IMR-90 (cell line): ENCODE measurements around the gene TBC1D16. TPM values are rescaled to one million over a fixed set of nuclear protein-coding genes. Genes with fewer than 3 reads are reported as not detected.

Experiments used
- ATAC-seq: fragments of 200-7000 bp; cut with Tn5 transposase; 2 replicates; pipeline ENCODE4 v1.9.1; 2020; ENCODE audit warnings: low read depth, mild to moderate bottlenecking, moderate library complexity
- BruUV-seq: library from RNA; stranded (reverse); fragments of 400-500 nt; replicated peaks from 2 replicates; lab custom pipeline; 2021; lab: Mats Ljungman, UMichigan
- CTCF ChIA-PET: fragments of 300-600 bp; formaldehyde crosslinking; extraction: SDS; loops from one replicate; lab custom pipeline; 2021; ENCODE audit warnings: antibody characterized with exemption; lab: Yijun Ruan, JAX
- POLR2A ChIA-PET: fragments of 300-600 bp; sonication (Branson Sonifier 250); formaldehyde crosslinking; loops from one replicate; lab custom pipeline; 2022; ENCODE audit warnings: antibody characterized with exemption; ENCODE audit not compliant: unreplicated experiment; lab: Charles Lee
- DNase-seq: peaks from one replicate; pipeline ENCODE4 v3.0.0; 2013
- H2AFZ ChIP-seq: replicated peaks from 2 replicates; pipeline ENCODE3; 2013; ENCODE audit warnings: low read length, mild to moderate bottlenecking; ENCODE audit not compliant: poor library complexity
- H2AK5ac ChIP-seq: 2 replicates; pipeline ENCODE4 v1.6.1; 2013; ENCODE audit warnings: low read depth, low read length, inconsistent platforms
- H2AK9ac ChIP-seq: replicated peaks from 2 replicates; pipeline ENCODE3; 2013; ENCODE audit warnings: mild to moderate bottlenecking, low read depth, low read length, moderate library complexity; ENCODE audit not compliant: poor library complexity
- H2BK120ac ChIP-seq: 2 replicates; pipeline ENCODE4 v1.6.1; 2013; ENCODE audit warnings: low read depth, low read length, inconsistent platforms
- H2BK15ac ChIP-seq: 3 replicates; pipeline ENCODE4 v1.6.1; 2013; ENCODE audit warnings: low read depth, low read length, inconsistent platforms
- H2BK20ac ChIP-seq: 2 replicates; pipeline ENCODE4 v1.6.1; 2013; ENCODE audit warnings: low read depth, mild to moderate bottlenecking, inconsistent platforms, low read length, moderate library complexity
- H2BK5ac ChIP-seq: 2 replicates; pipeline ENCODE4 v1.6.1; 2013; ENCODE audit warnings: mild to moderate bottlenecking, low read depth, low read length, inconsistent platforms; ENCODE audit not compliant: poor library complexity, severe bottlenecking
- H3K14ac ChIP-seq: replicated peaks from 2 replicates; pipeline ENCODE4 v1.6.1; 2013; ENCODE audit warnings: low read depth, low read length, inconsistent platforms
- H3K18ac ChIP-seq: 2 replicates; pipeline ENCODE4 v1.6.1; 2013; ENCODE audit warnings: low read depth, low read length, control low read depth
- H3K23ac ChIP-seq: 2 replicates; pipeline ENCODE4 v1.6.1; 2013; ENCODE audit warnings: low read depth, low read length, inconsistent platforms
- H3K27ac ChIP-seq: 2 replicates; pipeline ENCODE4 v1.5.1; 2013; ENCODE audit warnings: mild to moderate bottlenecking, control low read depth, low read length; ENCODE audit not compliant: insufficient read depth
- H3K27me3 ChIP-seq: 2 replicates; pipeline ENCODE4 v1.6.1; 2013; ENCODE audit warnings: low read length; ENCODE audit not compliant: control insufficient read depth, insufficient read depth
- H3K36me3 ChIP-seq: 2 replicates; pipeline ENCODE4 v1.6.1; 2013; ENCODE audit warnings: low read length, mixed read lengths; ENCODE audit not compliant: control insufficient read depth, insufficient read depth
- H3K4ac ChIP-seq: 2 replicates; pipeline ENCODE4 v1.6.1; 2013; ENCODE audit warnings: low read depth, low read length, inconsistent platforms
- H3K4me1 ChIP-seq: 2 replicates; pipeline ENCODE4 v1.6.1; 2013; ENCODE audit warnings: low read length, mixed read lengths; ENCODE audit not compliant: control insufficient read depth, insufficient read depth
- H3K4me2 ChIP-seq: 2 replicates; pipeline ENCODE4 v1.6.1; 2013; ENCODE audit warnings: low read depth, mild to moderate bottlenecking, control low read depth, low read length, moderate library complexity
- H3K4me3 ChIP-seq: 2 replicates; pipeline ENCODE4 v1.5.1; 2013; ENCODE audit warnings: low read depth, mild to moderate bottlenecking, control low read depth, low read length, moderate library complexity; ENCODE audit not compliant: insufficient read depth
- H3K56ac ChIP-seq: 2 replicates; pipeline ENCODE4 v1.6.1; 2013; ENCODE audit warnings: low read length, inconsistent platforms; ENCODE audit not compliant: insufficient read depth; ENCODE audit errors: extremely low read depth
- H3K79me1 ChIP-seq, 2 experiments: 2 replicates each; pipeline ENCODE4 v1.6.1; 2013; ENCODE audit warnings: low read length in 2 of 2, inconsistent platforms in 1 of 2, low read depth in 1 of 2
- H3K9ac ChIP-seq: 2 replicates; pipeline ENCODE4 v1.6.1; 2013; ENCODE audit warnings: low read depth, low read length, control low read depth
- H3K9me1 ChIP-seq: 2 replicates; pipeline ENCODE4 v1.6.1; 2013; ENCODE audit warnings: low read length, inconsistent platforms; ENCODE audit not compliant: insufficient read depth
- H3K9me3 ChIP-seq: 2 replicates; pipeline ENCODE4 v1.6.1; 2013; ENCODE audit warnings: low read length; ENCODE audit not compliant: control insufficient read depth, insufficient read depth
- H4K20me1 ChIP-seq: 2 replicates; pipeline ENCODE4 v1.6.1; 2013; ENCODE audit warnings: low read length, inconsistent platforms; ENCODE audit not compliant: insufficient read depth
- H4K5ac ChIP-seq: 2 replicates; pipeline ENCODE4 v1.6.1; 2013; ENCODE audit warnings: mild to moderate bottlenecking, low read depth, low read length, control low read depth
- H4K8ac ChIP-seq, 2 experiments: 2 replicates each; pipeline ENCODE4 v1.6.1; 2013; ENCODE audit warnings: low read depth in 2 of 2, low read length in 2 of 2, control low read depth in 1 of 2, inconsistent platforms in 1 of 2
- H4K91ac ChIP-seq: 2 replicates; pipeline ENCODE4 v1.6.1; 2013; ENCODE audit warnings: low read depth, low read length, inconsistent platforms; ENCODE audit not compliant: insufficient read depth
- BHLHE40 ChIP-seq: fragments of 150-350 bp; IDR thresholded peaks from 2 replicates; pipeline ENCODE4 v1.6.1; 2016; ENCODE audit warnings: mild to moderate bottlenecking, low read depth, low read length
- CEBPB ChIP-seq: IDR thresholded peaks from 2 replicates; pipeline ENCODE4 v1.6.1; 2012; ENCODE audit warnings: low read depth, low read length, improper control_type of control experiment
- CHD1 ChIP-seq: IDR thresholded peaks from 2 replicates; pipeline ENCODE4 v1.6.1; 2012; ENCODE audit warnings: low read depth, low read length, improper control_type of control experiment
- CTCF ChIP-seq: conservative IDR thresholded peaks from 2 replicates; pipeline ENCODE4 v1.5.1; 2012; ENCODE audit warnings: mild to moderate bottlenecking, low read depth, low read length, improper control_type of control experiment
- FOS ChIP-seq: fragments of 150-350 bp; IDR thresholded peaks from 2 replicates; pipeline ENCODE4 v1.6.1; 2016; ENCODE audit warnings: low read depth, low read length
- MAFK ChIP-seq: IDR thresholded peaks from 2 replicates; pipeline ENCODE4 v1.6.1; 2012; ENCODE audit warnings: low read depth, low read length, improper control_type of control experiment
- MAZ ChIP-seq: IDR thresholded peaks from 2 replicates; pipeline ENCODE4 v1.6.1; 2012; ENCODE audit warnings: low read depth, mild to moderate bottlenecking, low read length, improper control_type of control experiment, moderate library complexity, borderline replicate concordance
- MXI1 ChIP-seq: IDR thresholded peaks from 2 replicates; pipeline ENCODE4 v1.6.1; 2012; ENCODE audit warnings: low read depth, mild to moderate bottlenecking, low read length, moderate library complexity, borderline replicate concordance
- NFE2L2 ChIP-seq: fragments of 150-350 bp; IDR thresholded peaks from 2 replicates; pipeline ENCODE4 v1.6.1; 2016; ENCODE audit warnings: low read depth, mild to moderate bottlenecking, low read length
- POLR2A ChIP-seq: IDR thresholded peaks from 2 replicates; pipeline ENCODE4 v1.6.1; 2012; ENCODE audit warnings: mild to moderate bottlenecking, low read depth, low read length
- RAD21 ChIP-seq: IDR thresholded peaks from 2 replicates; pipeline ENCODE4 v1.6.1; 2012; ENCODE audit warnings: low read length, improper control_type of control experiment
- RCOR1 ChIP-seq: IDR thresholded peaks from 2 replicates; pipeline ENCODE4 v1.6.1; 2012; ENCODE audit warnings: mild to moderate bottlenecking, low read length, improper control_type of control experiment; ENCODE audit not compliant: insufficient replicate concordance
- SMC3 ChIP-seq: fragments of 150-350 bp; IDR thresholded peaks from 2 replicates; pipeline ENCODE4 v1.6.1; 2016; ENCODE audit warnings: low read depth, mild to moderate bottlenecking, antibody characterized with exemption, low read length, moderate library complexity
- USF2 ChIP-seq: fragments of 150-350 bp; IDR thresholded peaks from 2 replicates; pipeline ENCODE4 v1.6.1; 2017; ENCODE audit warnings: mild to moderate bottlenecking, antibody characterized with exemption, low read length, low read depth
- WGBS, 2 experiments: methylation state at CpG; one replicate each; pipeline versions ENCODE4 v1.1.5 to v1.1.7; 2013; ENCODE audit warnings: missing lambda C conversion rate in 2 of 2; ENCODE audit not compliant: insufficient read length in 1 of 2; ENCODE audit errors: extremely low coverage in 2 of 2; 5-methylcytosine and 5-hydroxymethylcytosine counted together
- dilution Hi-C: fragments of 300-500 bp; cut with HindIII; formaldehyde crosslinking; loops from one replicate; pipeline ENCODE4 v1.14.3; 2018; ENCODE audit warnings: low sequenced_read_pairs; ENCODE audit not compliant: unreplicated experiment
- in situ Hi-C: fragments of 300-500 bp; cut with MboI; formaldehyde crosslinking; loops from 3 replicates; pipeline ENCODE4 v1.14.3; 2019; ENCODE audit warnings: low sequenced_read_pairs, inconsistent platforms, mixed read lengths
- intact Hi-C: fragments of 100-400 bp; cut with micrococcal nuclease; formaldehyde crosslinking; loops from 2 replicates; pipeline ENCODE4 v1.10.0; 2022
- polyA plus RNA-seq, 3 experiments: library from polyadenylated mRNA; depleted of rRNA; stranded (reverse); fragments of >200 nt; gene quantifications; 2 replicates each; pipeline ENCODE4 v1.2.3, GENCODE V29; 2012; ENCODE audit warnings: low replicate concordance in 1 of 3
- total RNA-seq: library from RNA; depleted of rRNA; stranded (reverse); fragments of >200 nt; gene quantifications from 2 replicates; pipeline ENCODE4 v1.2.3, GENCODE V29; 2012
- TF ChIP-seq, protein P1 (sequence below): fragments of 150-350 bp; IDR thresholded peaks from 2 replicates; pipeline ENCODE4 v1.6.1; 2016; ENCODE audit warnings: low read depth, mild to moderate bottlenecking, low read length, moderate library complexity, borderline replicate concordance

Gene TBC1D16
- total and polyA plus RNA-seq, 2 of the 4 experiments (the other 2 are of a cell fraction), result 10.1 to 16.7 TPM

GRCh38 chr17:80065478-80066170, 30.0 kb upstream of the TBC1D16 start:
- CTCF ChIA-PET, result no interaction called here
- no peak overlapping the region for H3K18ac ChIP-seq
- H3K36me3 ChIP-seq, result no peaks in the 10 kb centered on the region
- H2BK20ac ChIP-seq, result no peak overlapping the region
- WGBS, 2 experiments, result 89% methylated on average over 9 of the region's 32 CpGs; no CpG with 5 or more reads in 1 of the 2 experiments
- H3K9me3 ChIP-seq, result no peaks in the 10 kb centered on the region
- TF ChIP-seq MAZ, result no peak
- no peak for TF ChIP-seq FOS
- TF ChIP-seq NFE2L2, result no peak
- TF ChIP-seq RCOR1, result no peak
- TF ChIP-seq, protein P1, sequence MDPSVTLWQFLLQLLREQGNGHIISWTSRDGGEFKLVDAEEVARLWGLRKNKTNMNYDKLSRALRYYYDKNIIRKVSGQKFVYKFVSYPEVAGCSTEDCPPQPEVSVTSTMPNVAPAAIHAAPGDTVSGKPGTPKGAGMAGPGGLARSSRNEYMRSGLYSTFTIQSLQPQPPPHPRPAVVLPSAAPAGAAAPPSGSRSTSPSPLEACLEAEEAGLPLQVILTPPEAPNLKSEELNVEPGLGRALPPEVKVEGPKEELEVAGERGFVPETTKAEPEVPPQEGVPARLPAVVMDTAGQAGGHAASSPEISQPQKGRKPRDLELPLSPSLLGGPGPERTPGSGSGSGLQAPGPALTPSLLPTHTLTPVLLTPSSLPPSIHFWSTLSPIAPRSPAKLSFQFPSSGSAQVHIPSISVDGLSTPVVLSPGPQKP, result no peak
- no peak for TF ChIP-seq CEBPB
- no peak for TF ChIP-seq CHD1
- no peak for TF ChIP-seq POLR2A
- no peak for TF ChIP-seq CTCF
- no peak for TF ChIP-seq BHLHE40
- TF ChIP-seq RAD21, result no peak
- TF ChIP-seq MXI1, result no peak
- TF ChIP-seq SMC3, result no peak
- no peak for TF ChIP-seq USF2
- TF ChIP-seq MAFK, result no peak
- H3K4ac ChIP-seq, result no peak overlapping the region
- no peak overlapping the region for H2AFZ ChIP-seq
- no peak overlapping the region for H2BK5ac ChIP-seq
- no peak overlapping the region for H2AK9ac ChIP-seq
- no peak overlapping the region for H2BK15ac ChIP-seq
- peaks cover 16% of the 10 kb centered on the region for H3K4me1 ChIP-seq
- no peak overlapping the region for H3K9ac ChIP-seq
- no peak overlapping the region for H3K4me3 ChIP-seq
- peaks cover 15% of the 10 kb centered on the region for H3K9me1 ChIP-seq
- H3K4me2 ChIP-seq, result no peak overlapping the region
- H3K27me3 ChIP-seq, result no peaks in the 10 kb centered on the region
- no peak overlapping the region for H3K14ac ChIP-seq
- in situ Hi-C loops, result no loop called here
- H3K56ac ChIP-seq, result no peak overlapping the region
- peak overlapping the region; percentile 12; the same call in 1 of the 2 replicates for H4K91ac ChIP-seq
- no peak overlapping the region for H2BK120ac ChIP-seq
- no peaks in the 10 kb centered on the region for H3K79me1 ChIP-seq
- no peak overlapping the region; the same call in 1 of the 2 replicates for H2AK5ac ChIP-seq
- BruUV-seq, result no TSS peak
- H4K20me1 ChIP-seq, result no peaks in the 10 kb centered on the region
- H3K27ac ChIP-seq, result no peak overlapping the region
- dilution Hi-C loops, result no loop called here
- POLR2A ChIA-PET, result no interaction called here
- H3K23ac ChIP-seq, result no peak overlapping the region
- H4K8ac ChIP-seq, result no peak overlapping the region
- no peak overlapping the region for H4K5ac ChIP-seq
- intact Hi-C loops, result no loop called here
- DNase-seq (no peak), ATAC-seq (no peak)
